Lower leg skin (tissue), 4 donors: Measurements from ENCODE around the gene CCDC127. TPM values are rescaled to one million over a fixed set of nuclear protein-coding genes. Genes with fewer than 3 reads are reported as not detected.
"Not testable (repeated sequence)": the region's sequence is repeated elsewhere in the genome, so short reads cannot be mapped to it uniquely, and the experiment has no call there.

Experiments used
- DNase-seq, 2 donors: peaks; one replicate each; pipeline ENCODE4 v3.0.0-alpha.2; 2019; ENCODE audit warnings: low spot score in 2 of 2
- H3K4me3 ChIP-seq: fragments of 200-600 bp; sonication (generic); 2 replicates; pipeline ENCODE4 v1.5.1; 2017; ENCODE audit warnings: mild to moderate bottlenecking, low read depth; ENCODE audit not compliant: poor library complexity, severe bottlenecking
- POLR2A ChIP-seq, 2 donors: fragments of 450-650 bp; IDR thresholded peaks; one replicate each; pipeline ENCODE4 v1.6.1; 2016 to 2017; ENCODE audit warnings: antibody characterized with exemption in 2 of 2, mild to moderate bottlenecking in 1 of 2, moderate library complexity in 1 of 2
- WGBS, 2 donors: methylation state at CpG; one replicate each; pipeline ENCODE4 v1.1.5; 2018; 5-methylcytosine and 5-hydroxymethylcytosine counted together
- intact Hi-C: fragments of 100-400 bp; cut with DNase I; formaldehyde crosslinking; loops from one replicate; pipeline ENCODE4 v1.15.0; 2023; ENCODE audit warnings: low total_unique reads
- total RNA-seq, 4 donors: library from RNA; depleted of rRNA; stranded (reverse); fragments of >200 nt; gene quantifications; one replicate each; pipeline ENCODE4 v1.1.0, GENCODE V29; 2016
- TF ChIP-seq, protein P1 (sequence below), 3 donors: fragments of 450-650 bp; IDR thresholded peaks; one replicate each; pipeline ENCODE4 v1.5.1; 2016; ENCODE audit warnings: antibody characterized with exemption in 3 of 3, mild to moderate bottlenecking in 3 of 3, moderate library complexity in 2 of 3

The CCDC127 gene
- total RNA-seq, 4 donors from 2014 or later: 3.0 to 6.2 (median 4.6) TPM

DNA sequence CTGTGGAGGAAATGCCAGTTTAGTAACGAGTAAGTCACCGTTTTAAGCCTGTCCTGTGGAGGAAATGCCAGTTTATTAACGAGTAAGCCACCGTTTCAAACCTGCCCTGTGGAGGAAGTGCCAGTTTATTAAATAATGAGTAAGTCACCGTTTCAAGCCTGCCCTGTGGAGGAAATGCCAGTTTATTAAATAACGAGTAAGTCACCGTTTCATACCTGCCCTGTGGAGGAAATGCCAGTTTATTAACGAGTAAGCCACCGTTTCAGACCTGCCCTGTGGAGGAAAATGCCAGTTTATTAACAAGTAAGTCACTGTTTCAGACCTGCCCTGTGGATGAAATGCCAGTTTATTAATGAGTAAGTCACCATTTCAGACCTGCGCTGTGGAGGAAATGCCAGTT lies 34.6 kb upstream of the CCDC127 start:
- intact Hi-C loops: no loop called here
- WGBS, 2 donors: 53 to 58% methylated on average over 10 of the region's 10 CpGs
- no peak for DNase-seq
- no peak overlapping the region for H3K4me3 ChIP-seq
- no peak for TF ChIP-seq POLR2A (IDR thresholded peaks at IDR 0.05)
- TF ChIP-seq, protein P1, sequence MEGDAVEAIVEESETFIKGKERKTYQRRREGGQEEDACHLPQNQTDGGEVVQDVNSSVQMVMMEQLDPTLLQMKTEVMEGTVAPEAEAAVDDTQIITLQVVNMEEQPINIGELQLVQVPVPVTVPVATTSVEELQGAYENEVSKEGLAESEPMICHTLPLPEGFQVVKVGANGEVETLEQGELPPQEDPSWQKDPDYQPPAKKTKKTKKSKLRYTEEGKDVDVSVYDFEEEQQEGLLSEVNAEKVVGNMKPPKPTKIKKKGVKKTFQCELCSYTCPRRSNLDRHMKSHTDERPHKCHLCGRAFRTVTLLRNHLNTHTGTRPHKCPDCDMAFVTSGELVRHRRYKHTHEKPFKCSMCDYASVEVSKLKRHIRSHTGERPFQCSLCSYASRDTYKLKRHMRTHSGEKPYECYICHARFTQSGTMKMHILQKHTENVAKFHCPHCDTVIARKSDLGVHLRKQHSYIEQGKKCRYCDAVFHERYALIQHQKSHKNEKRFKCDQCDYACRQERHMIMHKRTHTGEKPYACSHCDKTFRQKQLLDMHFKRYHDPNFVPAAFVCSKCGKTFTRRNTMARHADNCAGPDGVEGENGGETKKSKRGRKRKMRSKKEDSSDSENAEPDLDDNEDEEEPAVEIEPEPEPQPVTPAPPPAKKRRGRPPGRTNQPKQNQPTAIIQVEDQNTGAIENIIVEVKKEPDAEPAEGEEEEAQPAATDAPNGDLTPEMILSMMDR (IDR thresholded peaks at IDR 0.05): no peak

DNA sequence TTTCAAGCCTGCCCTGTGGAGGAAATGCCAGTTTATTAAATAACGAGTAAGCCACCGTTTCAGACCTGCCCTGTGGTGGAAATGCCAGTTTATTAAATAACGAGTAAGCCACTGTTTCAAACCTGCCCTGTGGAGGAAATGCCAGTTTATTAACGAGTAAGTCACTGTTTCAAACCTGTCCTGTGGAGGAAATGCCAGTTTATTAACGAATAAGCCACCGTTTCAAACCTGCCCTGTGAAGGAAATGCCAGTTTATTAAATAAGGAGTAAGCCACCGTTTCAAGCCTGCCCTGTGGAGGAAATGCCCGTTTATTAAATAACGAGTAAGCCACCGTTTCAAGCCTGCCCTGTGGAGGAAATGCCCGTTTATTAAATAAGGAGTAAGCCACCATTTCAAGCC lies 34.0 kb upstream of the CCDC127 start:
- 54 to 56% methylated on average over 11 of the region's 11 CpGs for WGBS, 2 donors
- intact Hi-C loops, H3K4me3 ChIP-seq, DNase-seq: not testable (repeated sequence)

DNA sequence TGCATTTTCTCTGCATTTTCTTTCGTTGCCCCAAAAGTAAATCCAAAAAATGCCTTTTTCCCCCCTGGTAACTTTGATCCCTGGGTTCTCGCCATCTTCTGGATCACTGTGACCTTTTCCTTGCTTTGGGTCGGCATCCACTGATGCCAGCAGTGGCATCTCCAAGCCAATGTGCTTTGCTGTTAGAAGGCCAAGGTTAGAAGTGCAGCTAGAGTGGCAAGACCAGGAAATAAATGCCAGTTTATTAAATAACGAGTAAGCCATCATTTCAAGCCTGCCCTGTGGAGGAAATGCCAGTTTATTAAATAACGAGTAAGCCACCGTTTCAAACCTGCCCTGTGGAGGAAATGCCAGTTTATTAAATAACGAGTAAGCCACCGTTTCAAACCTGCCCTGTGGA lies 33.6 kb upstream of the CCDC127 start:
- WGBS, 2 donors: 65 to 66% methylated on average over 8 of the region's 8 CpGs
- intact Hi-C loops, H3K4me3 ChIP-seq, DNase-seq: not testable (repeated sequence)

DNA sequence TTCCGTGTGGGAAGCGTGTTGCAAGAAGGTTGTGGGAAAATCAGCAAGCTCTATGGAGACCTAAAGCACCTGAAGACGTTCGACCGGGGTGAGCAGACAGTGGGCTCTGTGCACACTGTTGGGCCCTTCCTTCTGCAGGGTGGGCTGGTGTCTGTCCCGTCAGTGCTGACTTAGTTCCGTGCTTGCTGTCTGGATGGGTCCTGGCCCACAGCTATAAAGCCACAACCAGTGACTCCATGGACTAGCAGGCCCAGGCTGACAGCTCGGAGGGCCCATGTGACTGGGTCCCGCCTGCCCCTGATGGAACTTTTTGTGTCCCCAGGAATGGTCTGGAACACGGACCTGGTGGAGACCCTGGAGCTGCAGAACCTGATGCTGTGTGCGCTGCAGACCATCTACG lies 33.1 kb upstream of the CCDC127 start:
- not testable (repeated sequence) for DNase-seq

DNA sequence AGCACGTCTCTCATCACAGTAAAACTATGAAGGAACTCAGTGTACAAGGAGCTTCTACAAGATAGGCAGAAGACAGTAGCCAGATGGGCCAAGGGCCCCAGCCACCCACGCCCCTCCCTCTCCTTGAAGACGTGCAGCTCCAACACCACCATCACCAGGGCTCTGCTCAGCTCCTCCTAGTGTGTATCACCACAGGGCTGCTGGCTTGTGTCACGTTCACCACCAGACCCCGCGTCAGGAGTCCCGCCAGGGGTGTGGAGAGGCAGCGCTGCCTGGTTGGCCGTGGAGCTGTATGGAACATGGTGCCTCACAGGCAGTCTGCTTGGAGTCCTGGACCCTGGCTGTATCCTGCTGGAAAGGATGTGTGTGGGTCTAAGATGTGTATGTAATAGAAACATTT lies 32.4 kb upstream of the CCDC127 start:
- intact Hi-C loops, DNase-seq, H3K4me3 ChIP-seq: not testable (repeated sequence)
- WGBS, 2 donors: 91 to 96% methylated on average over 8 to 9 of the region's 9 CpGs

More for the DNA sequence above, 33.1 kb upstream of the CCDC127 start:
- 95 to 96% methylated on average over 8 to 9 of the region's 12 CpGs for WGBS, 2 donors
- H3K4me3 ChIP-seq, intact Hi-C loops: not testable (repeated sequence)

DNA sequence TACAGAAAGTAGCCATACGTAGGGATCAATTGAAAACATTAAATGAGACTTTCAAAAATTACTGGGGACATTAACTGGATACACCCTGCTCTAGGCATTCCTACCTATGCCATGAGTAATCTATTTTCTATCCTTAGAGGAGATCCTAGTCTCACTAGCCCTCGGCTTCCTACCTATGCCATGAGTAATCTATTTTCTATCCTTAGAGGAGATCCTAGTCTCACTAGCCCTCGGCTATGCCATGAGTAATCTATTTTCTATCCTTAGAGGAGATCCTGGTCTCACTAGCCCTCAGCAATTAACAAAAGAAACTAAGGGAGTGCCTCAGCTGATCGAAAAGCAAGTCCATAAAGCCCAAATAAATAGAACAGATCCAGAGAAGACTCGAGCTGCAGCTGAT lies 27.8 kb upstream of the CCDC127 start:
- intact Hi-C loops, H3K4me3 ChIP-seq, DNase-seq: not testable (repeated sequence)
- WGBS, 2 donors: 87 to 98% methylated on average over 5 of the region's 5 CpGs

DNA sequence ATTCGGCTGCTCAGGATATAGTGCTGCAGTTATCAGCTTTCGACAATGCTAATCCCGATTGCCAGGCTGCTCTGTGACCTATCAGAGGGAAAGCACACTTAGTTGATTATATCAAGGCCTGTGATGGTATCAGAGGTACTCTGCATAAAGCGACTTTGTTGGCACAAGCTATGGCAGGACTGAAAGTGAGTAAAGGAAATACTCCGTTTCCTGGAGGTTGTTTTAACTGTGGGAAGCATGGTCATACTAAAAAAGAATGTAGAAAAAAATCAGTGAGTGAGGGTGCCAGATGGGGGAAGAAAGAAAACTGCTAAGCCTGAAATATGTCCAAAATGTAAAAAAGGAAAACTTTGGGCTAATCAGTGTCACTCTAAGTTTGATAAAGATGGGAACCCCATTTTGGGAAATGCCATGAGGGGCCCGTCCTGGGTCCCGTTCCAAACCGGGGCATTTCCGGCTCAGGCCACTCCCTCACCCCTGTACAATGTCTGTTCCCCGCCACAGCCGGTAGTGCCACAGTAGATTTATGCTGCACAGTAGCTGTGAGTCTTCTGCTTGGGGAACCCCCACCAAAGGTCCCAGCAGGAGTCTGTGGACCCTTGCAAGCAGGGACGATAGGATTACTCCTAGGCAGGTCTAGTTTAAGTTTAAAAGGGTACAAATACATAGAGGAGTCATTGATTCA lies 25.9 kb upstream of the CCDC127 start:
- DNase-seq: peak in 1 of 2 donors; percentile 56
- WGBS, 2 donors: 80 to 83% methylated on average over 12 of the region's 12 CpGs
- H3K4me3 ChIP-seq, intact Hi-C loops: not testable (repeated sequence)

DNA sequence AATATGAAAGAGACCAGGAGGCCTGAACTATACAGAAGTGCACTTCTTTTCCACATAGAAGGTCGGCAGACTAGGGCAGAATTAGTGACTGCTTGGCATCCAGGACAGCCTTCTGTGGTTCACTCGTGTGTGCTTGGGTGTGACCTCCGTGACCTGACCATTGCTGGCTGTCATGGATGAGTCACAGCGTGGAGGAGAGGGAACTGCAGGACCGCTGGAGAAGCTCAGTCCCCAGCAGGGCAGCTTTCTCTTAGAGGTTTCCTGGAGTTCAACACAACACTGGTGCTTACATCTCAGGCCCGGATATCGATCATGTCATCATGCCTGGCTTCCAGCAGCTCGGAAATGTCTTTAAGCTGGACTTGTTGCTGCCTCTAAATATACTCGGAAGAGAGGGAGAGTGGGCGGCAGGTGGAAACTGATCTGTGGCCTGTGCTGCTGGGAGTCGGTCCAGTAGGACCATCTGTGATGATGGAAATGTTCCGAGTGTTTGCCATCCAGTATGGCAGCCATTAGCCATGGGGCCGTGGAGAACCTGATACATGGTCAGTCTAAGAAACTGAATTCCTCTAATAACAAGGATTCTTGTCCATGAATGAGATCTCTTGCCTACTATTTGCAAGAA lies 23.2 kb upstream of the CCDC127 start:
- intact Hi-C loops, H3K4me3 ChIP-seq, DNase-seq: not testable (repeated sequence)
- WGBS, 2 donors: 95 to 96% methylated on average over 13 of the region's 13 CpGs

DNA sequence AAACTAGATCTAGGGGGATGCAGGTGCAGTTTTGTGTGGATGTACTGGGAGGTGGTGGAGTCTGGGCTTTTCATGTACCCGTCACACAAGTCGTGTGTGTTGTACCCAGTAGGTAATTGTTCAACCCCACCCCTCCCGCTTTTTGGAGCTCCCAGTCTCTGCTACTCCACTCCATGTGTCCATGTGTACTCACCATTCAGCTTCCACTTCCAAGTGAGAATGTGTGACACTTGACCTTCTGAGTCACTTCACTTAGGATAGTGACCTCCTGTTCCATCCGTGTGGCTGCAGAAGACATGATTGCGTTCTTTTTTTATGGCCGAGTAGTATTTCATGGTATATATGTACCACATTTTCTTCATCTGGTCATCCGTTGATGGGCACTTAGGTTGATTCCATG lies 22.6 kb upstream of the CCDC127 start:
- WGBS, 2 donors: 97 to 98% methylated on average over 7 of the region's 7 CpGs
- DNase-seq, intact Hi-C loops, H3K4me3 ChIP-seq: not testable (repeated sequence)

DNA sequence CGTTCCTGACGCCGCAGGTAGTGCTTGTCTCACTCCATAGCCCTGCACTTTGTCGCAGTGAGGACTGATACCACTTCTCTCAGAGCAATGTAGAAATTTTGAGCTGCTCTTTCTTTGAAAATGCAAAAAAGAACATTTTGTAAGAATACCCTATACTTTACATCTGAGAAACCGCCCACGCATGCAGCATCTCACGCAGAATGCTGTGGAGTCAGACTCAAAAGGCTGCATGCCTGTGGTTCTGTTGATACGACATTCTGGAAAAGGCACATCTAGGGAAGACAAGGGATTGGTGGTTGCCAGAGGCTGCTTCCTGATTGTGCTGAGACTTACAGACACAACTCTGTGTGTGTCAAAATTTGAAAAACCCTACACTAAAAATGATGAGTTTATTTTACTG lies 20.0 kb upstream of the CCDC127 start:
- WGBS, 2 donors: 94 to 95% methylated on average over 8 of the region's 8 CpGs
- H3K4me3 ChIP-seq, intact Hi-C loops: not testable (repeated sequence)

DNA sequence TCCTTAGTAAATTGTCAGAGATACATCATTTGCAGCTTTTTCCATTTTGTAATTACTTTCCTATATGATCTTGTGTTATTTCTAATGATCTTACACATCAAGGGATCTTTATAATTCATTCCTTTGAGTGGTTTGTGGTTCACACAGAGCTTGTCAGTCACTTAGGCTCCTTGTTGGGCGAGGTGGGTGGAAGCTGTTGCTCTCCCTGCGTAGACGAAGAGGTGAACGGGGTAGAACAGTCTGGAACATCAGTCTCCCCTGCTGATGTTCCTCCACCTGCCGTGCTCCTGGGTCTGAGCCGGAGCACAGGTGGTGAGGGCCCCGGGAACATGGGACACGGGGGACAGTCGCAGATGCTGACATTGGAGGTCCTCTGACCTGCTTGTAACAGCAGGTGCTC lies 17.6 kb upstream of the CCDC127 start:
- intact Hi-C loops, H3K4me3 ChIP-seq, DNase-seq: not testable (repeated sequence)
- WGBS, 2 donors: 94 to 95% methylated on average over 6 to 9 of the region's 9 CpGs

More for the DNA sequence above, 20.0 kb upstream of the CCDC127 start:
- not testable (repeated sequence) for DNase-seq
